Stimulated activated CD8-positive, alpha-beta memory T cell treated with anti-CD3 and anti-CD28 coated beads, Interleukin-2, amount 100 ng/mL, for 1 hour (primary cell): ENCODE data around the gene NNT.
"Not testable (repeated sequence)": the region's sequence is repeated elsewhere in the genome, so short reads cannot be mapped to it uniquely, and the experiment has no call there.

Experiments
- DNase-seq, 2 donors: peaks; one replicate each; pipeline ENCODE4 v3.0.0-alpha.2; 2020; ENCODE audit warnings: low read depth in 2 of 2

Gene NNT

DNA sequence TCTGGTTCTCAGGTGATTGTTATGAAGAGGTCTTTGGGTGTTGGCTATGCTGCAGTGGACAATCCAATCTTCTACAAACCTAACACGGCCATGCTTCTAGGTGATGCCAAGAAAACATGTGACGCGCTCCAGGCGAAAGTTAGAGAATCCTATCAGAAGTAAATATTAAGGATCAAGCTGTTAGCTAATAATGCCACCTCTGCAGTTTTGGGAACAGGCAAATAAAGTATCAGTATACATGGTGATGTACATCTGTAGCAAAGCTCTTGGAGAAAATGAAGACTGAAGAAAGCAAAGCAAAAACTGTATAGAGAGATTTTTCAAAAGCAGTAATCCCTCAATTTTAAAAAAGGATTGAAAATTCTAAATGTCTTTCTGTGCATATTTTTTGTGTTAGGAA, 101.3 kb downstream of the NNT start:
- no peak for DNase-seq

DNA sequence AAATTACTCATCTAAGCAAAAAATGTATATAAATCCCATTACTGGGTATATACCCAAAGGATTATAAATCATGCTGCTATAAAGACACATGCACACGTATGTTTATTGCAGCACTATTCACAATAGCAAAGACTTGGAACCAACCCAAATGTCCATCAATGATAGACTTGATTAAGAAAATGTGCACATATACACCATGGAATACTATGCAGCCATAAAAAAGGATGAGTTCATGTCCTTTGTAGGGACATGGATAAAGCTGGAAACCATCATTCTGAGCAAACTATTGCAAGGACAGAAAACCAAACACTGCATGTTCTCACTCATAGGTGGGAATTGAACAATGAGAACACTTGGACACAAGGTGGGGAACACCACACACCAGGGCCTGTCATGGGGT, 103.6 kb downstream of the NNT start:
- DNase-seq: not testable (repeated sequence)

DNA sequence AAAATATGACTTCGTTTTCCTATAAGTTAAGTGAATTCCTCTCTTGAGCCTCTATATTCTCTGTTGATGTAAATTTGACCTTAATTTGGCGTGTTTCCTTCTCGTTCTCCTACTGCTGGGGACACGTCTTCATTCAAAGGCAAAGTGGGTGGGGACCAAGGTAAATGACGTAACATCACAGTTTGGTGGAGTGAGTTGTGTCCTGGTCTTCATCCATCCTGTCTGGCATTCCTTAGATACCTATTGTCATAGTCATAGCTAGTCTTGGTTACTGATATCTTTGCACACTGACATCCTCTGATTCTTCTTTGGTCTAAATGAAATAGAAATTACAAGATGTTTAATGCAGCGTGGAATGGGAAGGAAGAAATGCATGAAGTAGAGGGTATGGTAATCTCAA, 108.5 kb downstream of the NNT start:
- DNase-seq: no peak

DNA sequence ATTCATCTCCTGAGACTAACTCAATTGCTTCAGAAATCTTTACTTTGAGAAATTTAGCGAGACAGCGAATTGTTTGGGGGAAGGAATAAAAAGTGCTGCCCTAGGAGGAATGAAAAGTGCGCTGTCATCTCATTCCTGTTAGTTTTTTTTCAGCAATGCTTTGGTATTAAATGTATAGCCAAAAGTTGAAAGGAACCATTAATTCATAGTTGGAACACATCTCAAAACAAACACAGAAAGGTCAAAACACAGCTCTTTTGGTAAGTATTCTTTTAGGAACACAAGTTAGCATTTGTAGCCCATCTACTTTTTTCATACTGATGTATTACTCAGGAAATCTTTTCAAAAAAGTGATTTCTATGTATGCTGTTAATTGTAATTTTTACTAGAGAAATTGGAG, 109.1 kb downstream of the NNT start:
- DNase-seq: no peak

DNA sequence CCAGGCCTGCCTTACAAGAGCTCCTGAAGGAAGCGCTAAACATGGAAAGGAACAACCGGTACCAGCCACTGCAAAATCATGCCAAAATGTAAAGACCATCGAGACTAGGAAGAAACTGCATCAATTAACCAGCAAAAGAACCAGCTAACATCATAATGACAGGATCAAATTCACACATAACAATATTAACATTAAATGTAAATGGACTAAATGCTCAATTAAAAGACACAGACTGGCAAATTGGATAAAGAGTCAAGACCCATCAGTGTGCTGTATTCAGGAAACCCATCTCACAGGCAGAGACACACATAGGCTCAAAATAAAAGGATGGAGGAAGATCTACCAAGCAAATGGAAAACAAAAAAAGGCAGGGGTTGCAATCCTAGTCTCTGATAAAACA, 116.8 kb downstream of the NNT start:
- DNase-seq: not testable (repeated sequence)

DNA sequence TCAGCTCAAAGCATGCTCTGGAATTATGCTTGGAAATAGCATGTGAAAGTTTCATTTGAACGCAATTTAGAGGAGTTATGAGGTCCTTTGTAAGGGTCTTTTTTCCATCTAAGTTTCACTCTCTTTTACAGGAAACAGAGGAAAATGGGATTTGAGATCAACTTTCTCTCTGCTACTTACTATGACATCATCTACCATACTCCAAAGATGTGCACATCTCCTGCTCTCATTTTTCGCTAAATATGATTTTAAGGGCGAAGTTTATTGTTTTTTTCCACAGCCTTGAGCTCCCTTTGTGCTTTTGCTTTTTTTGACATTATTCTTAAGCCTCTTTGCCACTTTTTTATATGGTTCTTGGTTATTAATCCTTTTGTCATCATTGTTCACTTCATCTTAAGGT, 125.6 kb downstream of the NNT start:
- no peak for DNase-seq

DNA sequence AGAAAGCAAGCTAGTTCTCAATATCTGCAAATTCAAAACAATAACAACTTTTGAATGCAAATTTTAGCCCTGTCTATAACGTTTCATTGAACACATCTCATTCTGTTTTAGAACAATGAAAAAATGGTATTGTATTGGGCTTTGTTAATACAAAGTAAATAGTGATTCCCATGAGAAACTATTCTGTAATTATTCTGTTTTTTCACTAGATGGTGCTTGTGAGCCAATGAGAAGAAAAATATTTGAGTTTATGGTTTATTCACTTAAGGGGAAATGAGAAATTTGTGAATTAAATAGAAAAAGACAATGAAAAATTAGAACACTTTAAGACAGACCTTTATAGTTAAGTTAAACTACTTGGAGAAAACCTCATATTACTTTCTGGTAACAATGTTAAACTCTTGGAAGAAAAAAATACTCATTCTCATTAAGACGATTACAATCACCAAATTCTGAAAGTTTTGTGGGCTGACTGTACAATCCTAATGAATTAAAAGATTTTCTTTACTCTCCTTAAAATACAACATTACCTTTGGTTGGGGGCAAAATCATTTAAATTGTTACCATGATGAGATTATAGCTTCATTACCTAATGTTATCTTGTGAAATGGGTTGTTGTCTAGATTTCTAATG, 127.0 kb downstream of the NNT start:
- DNase-seq: no peak

DNA sequence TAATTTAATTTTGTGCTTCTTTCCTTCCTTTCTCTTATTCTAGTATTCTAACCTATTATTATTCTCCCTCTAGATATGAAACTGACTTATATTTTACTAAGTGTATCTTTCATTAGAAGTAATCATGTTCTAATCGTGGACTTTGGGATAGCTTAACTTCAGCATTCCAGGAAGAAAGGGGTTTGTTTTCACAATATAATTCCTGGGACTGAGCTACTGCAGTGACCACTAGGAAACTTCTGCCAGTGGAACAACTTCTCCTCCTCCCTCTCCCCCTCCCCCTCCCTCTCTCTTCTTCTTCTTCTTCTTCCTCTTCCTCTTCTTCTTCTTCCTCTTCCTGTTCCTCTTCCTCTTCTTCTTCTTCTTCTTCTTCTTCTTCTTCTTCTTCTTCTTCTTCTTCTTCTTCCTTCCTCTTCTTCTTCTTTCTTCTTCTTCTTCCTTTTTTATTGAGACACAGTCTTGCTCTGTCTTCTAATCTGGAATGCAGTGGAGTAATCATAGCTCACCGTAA, 127.9 kb downstream of the NNT start:
- DNase-seq: no peak

DNA sequence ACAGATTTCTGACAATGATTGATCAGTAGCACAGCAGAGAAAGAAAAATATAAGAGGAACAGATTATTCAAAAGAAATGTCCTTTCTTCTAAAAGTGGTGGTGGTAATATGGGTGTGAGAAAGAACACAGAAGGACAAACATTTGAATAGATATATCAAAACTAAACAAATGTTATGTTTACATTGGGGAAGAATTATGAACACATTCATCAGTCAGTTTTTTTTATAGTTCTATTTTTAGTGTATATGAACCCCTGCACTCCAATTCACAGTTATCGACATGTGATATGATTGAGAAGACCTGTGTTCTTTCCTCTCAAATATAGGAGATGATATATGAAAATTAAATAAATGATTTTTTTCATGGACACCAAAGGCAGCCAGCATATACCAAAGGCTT, 128.6 kb downstream of the NNT start:
- no peak for DNase-seq

DNA sequence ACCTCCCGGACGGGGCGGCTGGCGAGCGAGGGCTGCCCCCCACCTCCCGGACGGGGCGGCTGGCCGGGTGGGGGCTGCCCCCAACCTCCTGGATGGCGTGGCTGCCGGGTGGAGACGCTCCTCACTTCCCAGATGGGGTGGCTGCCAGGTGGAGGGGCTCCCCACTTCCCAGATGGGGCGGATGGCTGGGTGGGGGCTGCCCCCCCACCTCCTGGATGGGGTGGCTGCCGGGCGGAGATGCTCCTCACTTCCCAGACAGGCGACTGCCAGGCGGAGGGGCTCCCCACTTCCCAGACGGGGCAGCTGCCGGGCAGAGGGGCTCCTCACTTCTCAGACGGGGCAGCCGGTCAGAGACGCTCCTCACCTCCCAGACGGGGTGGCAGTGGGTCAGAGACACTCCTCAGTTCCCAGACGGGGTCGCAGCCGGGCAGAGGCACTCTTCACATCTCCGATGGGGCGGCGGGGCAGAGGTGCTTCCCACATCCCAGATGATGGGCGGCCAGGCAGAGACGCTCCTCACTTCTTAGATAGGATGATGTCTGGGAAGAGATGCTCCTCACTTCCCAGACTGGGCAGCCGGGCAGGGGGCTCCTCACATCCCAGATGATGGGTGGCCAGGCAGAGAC, 143.1 kb downstream of the NNT start:
- DNase-seq: not testable (repeated sequence)

DNA sequence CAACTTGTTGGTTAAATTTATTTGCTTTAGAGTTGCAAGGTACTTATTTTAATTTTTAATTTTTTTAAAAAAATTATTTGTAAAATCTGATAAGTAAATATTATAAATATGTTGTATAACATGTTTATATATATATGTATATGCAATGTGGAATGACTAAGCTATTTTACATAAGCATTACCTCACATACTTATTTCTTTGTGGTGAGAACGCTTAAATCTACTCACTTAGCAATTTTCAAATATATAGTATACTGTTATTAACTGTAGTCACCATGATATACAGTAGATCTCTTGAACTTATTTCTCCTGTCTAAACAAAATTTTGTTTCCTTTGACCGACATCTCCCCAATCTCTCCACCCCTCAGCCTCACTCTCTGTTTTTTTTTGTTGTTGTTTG, 147.8 kb downstream of the NNT start:
- DNase-seq: no peak

DNA sequence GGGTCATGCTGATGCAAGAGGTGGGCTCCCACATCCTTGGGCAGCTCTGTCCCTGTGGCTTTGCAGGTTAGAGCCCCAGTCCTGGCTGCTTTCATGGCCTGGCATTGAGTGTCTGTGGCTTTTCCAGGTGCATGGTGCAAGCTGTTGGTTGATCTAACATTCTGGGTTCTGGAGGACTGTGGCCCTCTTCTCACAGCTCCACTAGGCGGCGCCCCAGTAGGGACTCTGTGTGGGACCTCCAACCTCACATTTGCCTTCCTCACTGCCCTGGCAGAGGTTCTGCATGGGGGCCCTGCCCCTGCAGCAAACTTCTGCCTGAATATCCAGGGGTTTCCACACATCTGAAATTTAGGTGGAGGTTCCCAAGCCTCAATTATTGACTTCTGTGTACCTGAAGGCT, 150.1 kb downstream of the NNT start:
- no peak for DNase-seq
